Lung (tissue), 12 donors: ENCODE results near the gene ADD3. TPM values are rescaled to one million over a fixed set of nuclear protein-coding genes. Genes with fewer than 3 reads are reported as not detected.
A peak's percentile ranks its signal among the peaks of the same experiment; 100 is the strongest.

Source experiments
- ATAC-seq: fragments of 200-7000 bp; cut with Tn5 transposase; one replicate; pipeline ENCODE4 v1.9.1; 2020; ENCODE audit warnings: moderate number of reproducible peaks; ENCODE audit not compliant: insufficient read depth, low FRiP score
- DNase-seq, 3 donors: peaks; one replicate each; pipeline ENCODE4 v3.0.0-alpha.2; 2013 to 2017
- H3K27ac ChIP-seq, 2 donors: one replicate each; pipeline ENCODE4 v1.5.1; 2013; ENCODE audit warnings: mild to moderate bottlenecking in 2 of 2, moderate library complexity in 2 of 2, control low read depth in 1 of 2, inconsistent platforms in 1 of 2, low read depth in 1 of 2, low read length in 1 of 2
- H3K27me3 ChIP-seq, 3 donors: one replicate each; pipeline ENCODE4 v1.5.1; 2013; ENCODE audit warnings: low read length in 2 of 3; ENCODE audit not compliant: control insufficient read depth in 3 of 3, insufficient read depth in 3 of 3
- H3K36me3 ChIP-seq, 4 donors: one replicate each; pipeline ENCODE4 v1.5.1; 2013; ENCODE audit warnings: low read length in 4 of 4, mild to moderate bottlenecking in 1 of 4, moderate library complexity in 1 of 4; ENCODE audit not compliant: control insufficient read depth in 4 of 4, insufficient read depth in 4 of 4
- H3K4me1 ChIP-seq, 5 donors: one replicate each; pipeline ENCODE4 v1.5.1; 2013; ENCODE audit warnings: low read length in 5 of 5, mild to moderate bottlenecking in 2 of 5, moderate library complexity in 1 of 5; ENCODE audit not compliant: control insufficient read depth in 5 of 5, insufficient read depth in 5 of 5
- H3K4me3 ChIP-seq: one replicate; pipeline ENCODE4 v1.5.1; 2013; ENCODE audit warnings: mild to moderate bottlenecking, control low read depth, moderate library complexity
- H3K9ac ChIP-seq, 2 donors: one replicate each; pipeline ENCODE4 v1.5.1; 2013; ENCODE audit warnings: low read length in 2 of 2, control low read depth in 1 of 2; ENCODE audit not compliant: insufficient read depth in 1 of 2
- H3K9me3 ChIP-seq, 4 donors: one replicate each; pipeline ENCODE4 v1.5.1; 2013; ENCODE audit warnings: low read length in 3 of 4, mild to moderate bottlenecking in 1 of 4, moderate library complexity in 1 of 4; ENCODE audit not compliant: control insufficient read depth in 4 of 4, insufficient read depth in 3 of 4
- CTCF ChIP-seq: IDR thresholded peaks from 2 replicates; pipeline ENCODE4 v1.5.1; 2012; ENCODE audit warnings: mild to moderate bottlenecking; ENCODE audit errors: control extremely low read depth, extremely low read depth
- WGBS, 2 donors: extraction: QIAGEN DNeasy Blood & Tissue Kit; methylation state at CpG; one replicate each; pipeline ENCODE4 v1.1.7; 2013; 5-methylcytosine and 5-hydroxymethylcytosine counted together
- polyA plus RNA-seq, 2 donors: library from polyadenylated mRNA; stranded (reverse); fragments of 200-250 nt; gene quantifications; one replicate each; pipeline ENCODE4 v1.2.1, GENCODE V29; 2013
- total RNA-seq, 2 donors: library from RNA; depleted of rRNA in 1 of 2; stranded (reverse); fragments of >200 nt in 1 of 2; gene quantifications; one replicate each; pipeline ENCODE4 v1.2.1, GENCODE V29; 2014 to 2021
- donor health status: control.
- donor health status: control.
- donor health status: Bipolar disorder and iron deficiency.
- donor health status: healthy.
- donor health status: DM: yes; HTN: yes; CAD: no.

ADD3 gene
- total and polyA plus RNA-seq, 4 donors = 22.0 to 289 (median 56.1) TPM

DNA sequence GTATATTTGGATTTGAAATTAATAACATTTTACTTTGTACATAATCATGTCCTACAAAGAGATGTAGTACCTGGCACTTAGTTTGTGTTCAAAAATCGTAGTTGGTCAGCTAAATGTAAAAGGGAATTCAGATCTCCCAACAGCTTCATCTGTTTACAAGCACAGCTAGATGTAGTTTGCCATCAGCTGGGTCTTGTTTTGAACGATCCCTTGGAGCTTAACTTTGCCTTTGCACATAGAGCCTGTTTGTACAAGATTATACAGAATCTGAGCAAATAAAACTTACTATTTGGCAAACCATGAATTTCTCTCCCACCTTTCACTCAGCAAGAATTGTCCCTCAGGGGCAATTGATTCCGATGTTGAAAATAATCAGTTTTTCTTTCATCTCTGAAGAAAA lies 36.1 kb upstream of the ADD3 start:
- H3K27me3 ChIP-seq = no peaks in the 10 kb centered on the region
- no peaks in the 10 kb centered on the region for H3K9me3 ChIP-seq
- WGBS, 2 donors = 81 to 89% methylated on average over 3 of the region's 3 CpGs
- ATAC-seq (no peak), DNase-seq (peak in 1 of 3 donors; percentile 66)
- H3K9ac ChIP-seq = no peak overlapping the region
- H3K4me3 ChIP-seq = no peak overlapping the region
- H3K36me3 ChIP-seq = no peaks in the 10 kb centered on the region
- no peak overlapping the region for H3K27ac ChIP-seq
- H3K4me1 ChIP-seq = peaks cover 0 to 51% (median 38%) of the 10 kb centered on the region in 5 donors
- TF ChIP-seq CTCF = no peak

- Histone ChIP-seq H3K27ac (no peak overlapping the region), H3K4me3 (no peak overlapping the region), H3K9me3 (no peaks in the 10 kb centered on the region), H3K4me1 (peaks cover 3 to 46% (median 34%) of the 10 kb centered on the region in 5 donors), H3K36me3 (no peaks in the 10 kb centered on the region), H3K9ac (no peak overlapping the region), H3K27me3 (no peaks in the 10 kb centered on the region)
- no peak for TF ChIP-seq CTCF
- WGBS, 2 donors = 89 to 94% methylated on average over 2 of the region's 2 CpGs
- no peak for ATAC-seq
- DNase-seq = no peak
These were observed 35.3 kb upstream of the ADD3 start for GRCh38 chr10:109972372-109973001.

DNA sequence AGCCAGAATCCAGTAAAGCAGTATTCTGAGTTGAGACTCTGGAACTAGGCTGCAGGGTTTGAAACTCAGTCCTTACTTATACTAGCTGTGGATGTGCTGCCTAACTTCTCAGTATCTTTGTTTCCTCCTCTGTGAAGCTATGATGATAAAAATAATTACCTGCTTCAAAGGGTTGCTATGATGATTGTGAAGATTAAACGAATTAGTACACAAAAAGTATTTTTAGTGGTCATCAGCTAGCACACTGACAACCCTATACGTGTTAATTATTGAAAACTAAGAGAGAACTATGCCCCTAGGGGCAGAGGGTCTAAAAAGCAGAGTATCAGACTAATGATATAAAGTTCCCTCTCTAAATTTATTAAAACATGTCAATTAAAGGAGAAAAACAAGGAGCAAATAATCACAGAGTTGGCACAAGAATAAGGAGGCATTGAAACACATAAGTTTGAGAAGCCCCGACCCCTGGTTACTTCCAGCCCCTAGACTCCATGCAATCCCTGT lies 34.4 kb upstream of the ADD3 start:
- Histone ChIP-seq H3K4me3 (no peak overlapping the region), H3K36me3 (no peaks in the 10 kb centered on the region), H3K27ac (no peak overlapping the region), H3K27me3 (no peaks in the 10 kb centered on the region), H3K9ac (no peak overlapping the region), H3K4me1 (peaks cover 3 to 37% (median 28%) of the 10 kb centered on the region in 5 donors), H3K9me3 (no peaks in the 10 kb centered on the region)
- DNase-seq (no peak), ATAC-seq (no peak)
- 87 to 91% methylated on average over 3 of the region's 3 CpGs for WGBS, 2 donors
- TF ChIP-seq CTCF = no peak
